K562 (cell line): ENCODE data around the gene CECR2. TPM values are rescaled to one million over a fixed set of nuclear protein-coding genes. Genes with fewer than 3 reads are reported as not detected.
"Not testable (repeated sequence)": the region's sequence is repeated elsewhere in the genome, so short reads cannot be mapped to it uniquely, and the experiment has no call there.

Experiments
- ATAC-seq: fragments of 200-7000 bp; cut with Tn5 transposase; 3 replicates; pipeline ENCODE4 v1.9.1; 2020; ENCODE audit warnings: moderate library complexity
- BruUV-seq: library from RNA; stranded (reverse); fragments of 400-500 nt; replicated peaks from 2 replicates; lab custom pipeline; 2021; lab: Mats Ljungman, UMichigan
- CTCF ChIA-PET: fragments of 300-600 bp; formaldehyde crosslinking; extraction: SDS; loops from one replicate; lab custom pipeline; 2021; ENCODE audit warnings: low intra/inter-chr PET ratio; lab: Yijun Ruan, JAX
- POLR2A ChIA-PET: fragments of 300-600, 350-650 bp; sonication (Branson Sonifier 250); formaldehyde crosslinking; extraction: SDS; loops from one replicate; lab custom pipeline; 2021; ENCODE audit warnings: antibody characterized with exemption, inconsistent platforms; lab: Yijun Ruan, JAX
- DNase-seq, 4 experiments: peaks; one replicate each; pipeline versions ENCODE4 v3.0.0 to v3.0.0-alpha.2; 2011 to 2018; ENCODE audit warnings: low spot score in 3 of 4, mixed read lengths in 3 of 4; ENCODE audit errors: extremely low read depth in 1 of 4
- FAIRE-seq: peaks from 2 replicates; lab custom pipeline; 2011; peaks lifted over from hg19 to GRCh38; lab: Jason Lieb, UNC
- H2AFZ ChIP-seq: 2 replicates; pipeline ENCODE4 v1.6.0; 2011; ENCODE audit warnings: low read depth, low read length, control low read depth, inconsistent platforms
- H3K27ac ChIP-seq: fragments of 200-600 bp; 3 replicates; pipeline ENCODE4 v1.8.0; 2011; ENCODE audit warnings: low read depth, mild to moderate bottlenecking, control low read depth, inconsistent platforms, low read length, moderate library complexity, mixed read lengths; ENCODE audit errors: extremely low read depth
- H3K27me3 ChIP-seq, 2 experiments: fragments of 300-600 bp in 1 of 2; 2 replicates in 1 of 2; 3 replicates in 1 of 2; pipeline versions ENCODE4 v1.6.0 to v1.8.0; 2011; ENCODE audit warnings: inconsistent platforms in 2 of 2, low read length in 2 of 2, mild to moderate bottlenecking in 1 of 2, mixed read lengths in 1 of 2, moderate library complexity in 1 of 2; ENCODE audit not compliant: control insufficient read depth in 2 of 2, insufficient read depth in 2 of 2
- H3K36me3 ChIP-seq: fragments of 300-600 bp; 3 replicates; pipeline ENCODE4 v1.8.0; 2011; ENCODE audit warnings: mild to moderate bottlenecking, low read length, inconsistent platforms; ENCODE audit not compliant: control insufficient read depth, insufficient read depth
- H3K4me1 ChIP-seq, 2 experiments: fragments of 200-600 bp in 1 of 2; replicated peaks in 1 of 2; 2 replicates in 1 of 2; 3 replicates in 1 of 2; pipeline versions ENCODE4 v1.5.1 to v1.8.0; 2011; ENCODE audit warnings: inconsistent platforms in 2 of 2, low read length in 2 of 2, mild to moderate bottlenecking in 1 of 2, mixed read lengths in 1 of 2, moderate library complexity in 1 of 2; ENCODE audit not compliant: control insufficient read depth in 2 of 2, insufficient read depth in 2 of 2
- H3K4me2 ChIP-seq: 2 replicates; pipeline ENCODE4 v1.6.1; 2011; ENCODE audit warnings: low read length, control low read depth, inconsistent platforms, mixed read lengths; ENCODE audit not compliant: insufficient read depth
- H3K4me3 ChIP-seq: fragments of 200-600 bp; sonication (generic), shearing (Covaris generic); 2 replicates; pipeline ENCODE4 v1.5.1; 2016; ENCODE audit warnings: control low read depth, inconsistent platforms
- H3K79me2 ChIP-seq: fragments of 200-600 bp; 3 replicates; pipeline ENCODE4 v1.8.0; 2011; ENCODE audit warnings: low read length, inconsistent platforms; ENCODE audit not compliant: control insufficient read depth, insufficient read depth
- H3K9ac ChIP-seq, 2 experiments: 2 replicates each; pipeline versions ENCODE4 v1.6.0 to v1.6.1; 2011; ENCODE audit warnings: low read depth in 2 of 2, low read length in 2 of 2, control low read depth in 1 of 2, inconsistent platforms in 1 of 2, mild to moderate bottlenecking in 1 of 2, mixed read lengths in 1 of 2; ENCODE audit not compliant: insufficient read depth in 1 of 2
- H3K9me1 ChIP-seq: one replicate; pipeline ENCODE4 v1.6.0; 2011; ENCODE audit warnings: inconsistent platforms, mild to moderate bottlenecking, low read length, moderate library complexity; ENCODE audit not compliant: control insufficient read depth, insufficient read depth
- H3K9me3 ChIP-seq: replicated peaks from 2 replicates; pipeline ENCODE4 v1.5.1; 2011; ENCODE audit warnings: low read depth, low read length, inconsistent platforms; ENCODE audit not compliant: control insufficient read depth, insufficient read depth
- H4K20me1 ChIP-seq: replicated peaks from 2 replicates; pipeline ENCODE4 v1.6.1; 2011; ENCODE audit warnings: low read length, inconsistent platforms, mixed read lengths; ENCODE audit not compliant: control insufficient read depth, insufficient read depth
- CEBPB ChIP-seq: fragments of 450-650 bp; IDR thresholded peaks from 2 replicates; pipeline ENCODE4 v1.6.1; 2016; ENCODE audit warnings: missing genetic modification characterization, missing compliant biosample characterization
- CEBPG ChIP-seq, 3 experiments: fragments of 200-800 bp in 1 of 3; sonication (Bioruptor generic) in 1 of 3; sonication (generic) in 1 of 3; formaldehyde crosslinking in 1 of 3; IDR thresholded peaks in 2 of 3; conservative IDR thresholded peaks in 1 of 3; 2 replicates each; pipeline versions ENCODE4 v1.6.1 to v1.8.0; 2016 to 2022; ENCODE audit warnings: missing compliant biosample characterization in 2 of 3, missing genetic modification characterization in 2 of 3, mild to moderate bottlenecking in 1 of 3, missing genetic modification reagents in 1 of 3
- FOXA3 ChIP-seq, 2 experiments: fragments of 450-650 bp in 1 of 2; sonication (generic) in 1 of 2; formaldehyde crosslinking; IDR thresholded peaks in 1 of 2; conservative IDR thresholded peaks in 1 of 2; 2 replicates each; pipeline versions ENCODE4 v1.4.0 to v1.8.0; 2020 to 2022; ENCODE audit warnings: mild to moderate bottlenecking in 2 of 2, missing genetic modification reagents in 1 of 2
- NR0B1 ChIP-seq: fragments of 450-650 bp; IDR thresholded peaks from one replicate; pipeline ENCODE4 v1.6.1; 2018; ENCODE audit warnings: mild to moderate bottlenecking, moderate library complexity; ENCODE audit not compliant: partially characterized antibody
- SNRNP70 ChIP-seq: fragments of 200-400 bp; formaldehyde crosslinking; optimal IDR thresholded peaks from 2 replicates; pipeline ENCODE3; 2017; ENCODE audit warnings: low read depth, low read length
- TFAM ChIP-seq: fragments of 250-450 bp; sonication (Bioruptor Pico); conservative IDR thresholded peaks from 2 replicates; pipeline ENCODE4 v1.5.0; 2021; ENCODE audit warnings: mild to moderate bottlenecking, moderate library complexity
- THRA ChIP-seq: fragments of 450-650 bp; IDR thresholded peaks from 2 replicates; pipeline ENCODE4 v1.6.1; 2017; ENCODE audit warnings: mild to moderate bottlenecking, moderate library complexity
- ZNF551 ChIP-seq: fragments of 250-450 bp; sonication (Bioruptor Pico); IDR thresholded peaks from 2 replicates; pipeline ENCODE4 v1.5.0; 2021; ENCODE audit warnings: mild to moderate bottlenecking, moderate library complexity
- ZNF785 ChIP-seq: fragments of 250-450 bp; sonication (Bioruptor Pico); IDR thresholded peaks from 2 replicates; pipeline ENCODE4 v1.4.0; 2020; ENCODE audit warnings: mild to moderate bottlenecking
- WGBS: fragments of 100-300 bp; shearing (Covaris generic); methylation state at CpG from one replicate; pipeline ENCODE4 v1.1.6; 2016; ENCODE audit warnings: low coverage, mixed read lengths; ENCODE audit not compliant: insufficient coverage; ENCODE audit errors: missing lambda C conversion rate; 5-methylcytosine and 5-hydroxymethylcytosine counted together
- in situ Hi-C: fragments of 300-500 bp; cut with MboI; formaldehyde crosslinking; loops from 4 replicates; pipeline ENCODE4 v1.15.0; 2018; ENCODE audit warnings: inconsistent platforms, mixed read lengths
- intact Hi-C: fragments of 100-400 bp; cut with micrococcal nuclease; formaldehyde crosslinking; loops from 2 replicates; pipeline ENCODE4 v1.14.2; 2022
- polyA plus RNA-seq, 8 experiments: library from polyadenylated mRNA; depleted of rRNA in 4 of 8; stranded (reverse) in 5 of 8; unstranded in 3 of 8; fragments of >200 nt; fragmentation: Nextera tagmentation in 2 of 8; fragmentation: Illumina TruSeq in 1 of 8; extraction: Ambion mirVana in 2 of 8; extraction: Trizol in 1 of 8; gene quantifications; 2 replicates each; pipeline versions ENCODE4 v1.2.1 to v1.2.3, GENCODE V29; 2011 to 2014; ENCODE audit warnings: inconsistent platforms in 1 of 8, missing spikeins in 1 of 8
- total RNA-seq, 7 experiments: library from RNA; depleted of rRNA in 6 of 7; stranded (reverse); fragments of >200 nt in 6 of 7; fragmentation: Illumina TruSeq in 2 of 7; extraction: Trizol in 2 of 7; gene quantifications; 2 replicates each; pipeline versions ENCODE4 v1.2.1 to v1.2.3, GENCODE V29; 2011 to 2021; ENCODE audit warnings: low replicate concordance in 1 of 7
- TF ChIP-seq, protein P1 (sequence below): fragments of 250-450 bp; sonication (Bioruptor Pico); IDR thresholded peaks from 2 replicates; pipeline ENCODE4 v1.5.0; 2020; ENCODE audit warnings: mild to moderate bottlenecking

Gene CECR2
- total and polyA plus RNA-seq, 9 of the 15 experiments (the other 6 are each of a cell fraction or from before 2014, with no cell fraction given): 0.01 to 1.00 (median 0.27) TPM

- H3K79me2 ChIP-seq; H3K4me3 ChIP-seq; in situ Hi-C loops; intact Hi-C loops; POLR2A ChIA-PET; BruUV-seq; H3K36me3 ChIP-seq; H3K9me3 ChIP-seq; H3K4me2 ChIP-seq; H4K20me1 ChIP-seq; H2AFZ ChIP-seq; CTCF ChIA-PET; H3K9ac ChIP-seq; DNase-seq; H3K27ac ChIP-seq; H3K9me1 ChIP-seq; ATAC-seq; H3K4me1 ChIP-seq; FAIRE-seq; TF ChIP-seq CEBPG (CRISPR knock-in tag; IDR thresholded peaks at IDR 0.05): not testable (repeated sequence)
- peak; percentile 85 for TF ChIP-seq CEBPB (tag)
- TF ChIP-seq CEBPG (tag; conservative IDR thresholded peaks at IDR 0.05 in 1 of 2, IDR thresholded peaks at IDR 0.05 in 1 of 2): peak in 1 of 2 experiments; percentile 41; a peak in 1 of 4 replicates
- whole genome bisulfite sequencing: 6% methylated on average over 19 of the region's 19 CpGs
- H3K27me3 ChIP-seq: peaks cover 43 to 47% of the 10 kb centered on the region in 2 experiments
These were observed 196.9 kb downstream of the CECR2 start for GRCh38 chr22:17566016-17566687.

GRCh38 chr22:17566776-17567175 lies 197.5 kb downstream of the CECR2 start:
- no peak overlapping the region for H3K4me3 ChIP-seq
- no peak for DNase-seq
- no peak for ATAC-seq
- in situ Hi-C loops: no loop called here
- no peak overlapping the region for H3K4me2 ChIP-seq
- H2AFZ ChIP-seq: no peak overlapping the region
- no TSS peak for BruUV-seq
- intact Hi-C loops: no loop called here
- no peak overlapping the region for H3K9ac ChIP-seq
- no peak overlapping the region for H3K27ac ChIP-seq
- no peaks in the 10 kb centered on the region for H3K9me1 ChIP-seq
- H3K4me1 ChIP-seq: peaks cover 0 to 4% of the 10 kb centered on the region in 2 experiments; a peak in 3 of 5 replicates
- H3K36me3 ChIP-seq: no peaks in the 10 kb centered on the region
- H3K9me3 ChIP-seq: no peaks in the 10 kb centered on the region
- ChIA-PET CTCF (no interaction called here), POLR2A (no interaction called here)
- FAIRE-seq: no peak
- no peaks in the 10 kb centered on the region for H3K79me2 ChIP-seq
- H4K20me1 ChIP-seq: peaks cover 5% of the 10 kb centered on the region; the same call in 1 of the 2 replicates
- 23% methylated on average over 10 of the region's 10 CpGs for WGBS
- H3K27me3 ChIP-seq: peaks cover 49 to 54% of the 10 kb centered on the region in 2 experiments
- TF ChIP-seq NR0B1: no peak
- no peak for TF ChIP-seq SNRNP70
- TF ChIP-seq FOXA3 (CRISPR knock-in tag; conservative IDR thresholded peaks at IDR 0.05 in 1 of 2, IDR thresholded peaks at IDR 0.05 in 1 of 2): no peak
- TF ChIP-seq ZNF551 (CRISPR knock-in tag): no peak
- no peak for TF ChIP-seq THRA
- TF ChIP-seq, protein P1, sequence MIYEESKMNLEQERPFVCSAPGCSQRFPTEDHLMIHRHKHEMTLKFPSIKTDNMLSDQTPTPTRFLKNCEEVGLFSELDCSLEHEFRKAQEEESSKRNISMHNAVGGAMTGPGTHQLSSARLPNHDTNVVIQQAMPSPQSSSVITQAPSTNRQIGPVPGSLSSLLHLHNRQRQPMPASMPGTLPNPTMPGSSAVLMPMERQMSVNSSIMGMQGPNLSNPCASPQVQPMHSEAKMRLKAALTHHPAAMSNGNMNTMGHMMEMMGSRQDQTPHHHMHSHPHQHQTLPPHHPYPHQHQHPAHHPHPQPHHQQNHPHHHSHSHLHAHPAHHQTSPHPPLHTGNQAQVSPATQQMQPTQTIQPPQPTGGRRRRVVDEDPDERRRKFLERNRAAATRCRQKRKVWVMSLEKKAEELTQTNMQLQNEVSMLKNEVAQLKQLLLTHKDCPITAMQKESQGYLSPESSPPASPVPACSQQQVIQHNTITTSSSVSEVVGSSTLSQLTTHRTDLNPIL: no peak
- TF ChIP-seq TFAM (CRISPR knock-in tag): no peak
- TF ChIP-seq ZNF785 (CRISPR knock-in tag): no peak
